ENCODE results near the gene STARD7.
A peak's percentile ranks its signal among the peaks of the same experiment; 100 is the strongest.

STARD7 gene

DNA sequence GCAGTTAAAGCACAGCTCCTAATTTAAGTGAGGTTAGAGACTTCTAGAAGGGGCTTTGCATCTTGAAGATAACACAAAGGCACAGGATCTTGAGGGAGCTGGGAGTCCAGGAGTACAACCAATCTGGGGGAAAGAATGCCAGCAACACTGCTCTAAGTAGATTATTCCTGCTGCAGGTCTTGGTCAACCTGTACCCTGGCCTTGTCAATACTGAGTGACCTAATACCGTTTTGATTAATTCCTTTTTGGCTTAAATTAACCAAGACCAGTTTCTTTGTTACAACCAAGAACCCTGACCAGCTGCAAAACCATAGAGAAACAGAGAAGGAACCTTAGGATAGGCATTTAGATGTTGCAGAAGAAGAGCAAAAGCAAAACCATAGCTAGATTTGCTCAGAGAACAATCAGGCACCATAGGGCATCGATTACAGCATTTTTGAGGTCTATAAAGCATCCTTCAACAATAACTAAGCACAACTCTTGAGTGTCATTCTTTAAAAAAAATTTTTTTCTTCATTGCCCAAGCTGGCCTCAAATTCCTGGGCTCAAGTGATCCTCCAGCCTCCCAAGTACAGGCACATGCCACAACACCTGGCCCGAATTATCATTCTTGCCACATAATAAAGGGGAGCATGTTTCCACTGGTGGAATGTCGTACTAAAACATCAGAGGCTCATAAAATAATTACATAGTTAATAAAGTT lies 6.3 kb downstream of the STARD7 start:
- H3K27ac ChIP-seq: no peak overlapping the region
- DNase-seq (ENCODE audit: low read depth, low spot score): no peak

DNA sequence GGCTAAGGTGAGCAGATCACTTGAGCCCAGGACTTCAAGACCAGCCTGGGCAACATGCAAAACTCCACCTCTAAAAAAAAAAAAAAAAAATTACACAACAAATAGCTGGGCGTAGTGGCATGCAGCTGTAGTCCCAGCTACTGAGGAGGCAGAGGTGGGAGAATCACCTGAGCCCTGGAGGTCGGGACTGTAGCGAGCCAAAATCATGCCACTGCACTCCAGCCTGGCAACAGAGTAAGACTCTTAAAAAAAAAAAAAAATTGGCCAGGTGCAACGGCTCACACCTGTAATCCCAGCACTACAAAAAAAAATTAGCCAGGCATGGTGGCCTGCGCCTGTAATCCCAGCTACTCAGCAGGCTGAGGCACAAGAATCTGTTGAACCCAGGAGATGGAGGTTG lies 7.3 kb downstream of the STARD7 start:
- DNase-seq (ENCODE audit: low read depth, low spot score): no peak

DNA sequence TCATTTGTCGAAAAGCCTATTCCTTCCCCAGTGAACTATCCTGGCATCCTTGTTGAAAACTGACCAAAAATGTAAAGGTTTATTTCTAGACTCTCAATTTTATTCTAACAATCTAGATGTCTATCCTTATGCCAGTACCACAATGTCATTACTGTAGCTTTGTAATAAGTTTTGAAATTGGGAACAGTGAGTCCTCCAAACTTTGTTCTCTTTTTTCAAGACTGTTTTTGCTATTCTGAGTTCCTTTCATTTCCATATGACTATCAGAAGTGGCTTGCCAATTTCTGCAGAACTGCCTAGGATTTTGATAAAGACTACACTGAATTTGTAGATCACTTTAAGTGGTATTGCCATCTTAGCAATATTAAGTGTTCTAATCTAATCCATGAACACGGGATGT lies 9.7 kb downstream of the STARD7 start:
- DNase-seq (ENCODE audit: low read depth, low spot score): no peak
- H3K27ac ChIP-seq: no peak overlapping the region

More for the DNA sequence above, 7.3 kb downstream of the STARD7 start:
- H3K27ac ChIP-seq: no peak overlapping the region

DNA sequence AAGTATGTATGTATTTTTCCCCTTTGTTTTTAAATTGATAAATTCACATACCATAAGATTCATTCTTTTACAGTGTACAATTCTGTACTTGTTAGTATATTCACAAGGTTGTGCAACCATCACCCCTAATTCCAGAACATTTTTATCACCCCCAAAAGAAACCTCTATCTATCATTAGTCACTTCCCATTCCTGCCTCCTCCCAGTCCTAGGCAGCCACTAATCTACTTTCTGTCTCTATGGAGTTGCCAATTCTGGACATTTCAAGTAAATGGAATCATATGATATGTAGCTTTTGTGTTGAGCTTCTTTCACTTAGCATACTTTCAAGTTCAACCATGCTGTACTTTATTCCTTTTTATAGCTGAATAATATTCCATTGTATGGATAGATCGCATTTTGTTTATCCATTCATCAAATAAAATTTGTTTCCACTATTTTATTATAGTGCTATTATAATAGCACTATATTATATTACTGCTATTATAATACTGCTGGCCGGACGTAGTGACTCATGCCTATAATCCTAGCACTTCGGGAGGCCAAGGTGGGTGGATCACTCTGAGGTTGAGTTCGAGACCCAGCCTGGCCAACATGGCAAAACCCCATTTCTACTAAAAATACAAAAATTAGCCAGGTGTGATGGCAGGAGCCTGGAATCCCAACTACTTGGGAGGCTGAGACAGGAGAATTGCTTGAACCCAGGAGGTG lies 10.9 kb downstream of the STARD7 start:
- peak overlapping the region; percentile 9 for H3K27ac ChIP-seq
- DNase-seq (ENCODE audit: low read depth, low spot score): no peak

DNA sequence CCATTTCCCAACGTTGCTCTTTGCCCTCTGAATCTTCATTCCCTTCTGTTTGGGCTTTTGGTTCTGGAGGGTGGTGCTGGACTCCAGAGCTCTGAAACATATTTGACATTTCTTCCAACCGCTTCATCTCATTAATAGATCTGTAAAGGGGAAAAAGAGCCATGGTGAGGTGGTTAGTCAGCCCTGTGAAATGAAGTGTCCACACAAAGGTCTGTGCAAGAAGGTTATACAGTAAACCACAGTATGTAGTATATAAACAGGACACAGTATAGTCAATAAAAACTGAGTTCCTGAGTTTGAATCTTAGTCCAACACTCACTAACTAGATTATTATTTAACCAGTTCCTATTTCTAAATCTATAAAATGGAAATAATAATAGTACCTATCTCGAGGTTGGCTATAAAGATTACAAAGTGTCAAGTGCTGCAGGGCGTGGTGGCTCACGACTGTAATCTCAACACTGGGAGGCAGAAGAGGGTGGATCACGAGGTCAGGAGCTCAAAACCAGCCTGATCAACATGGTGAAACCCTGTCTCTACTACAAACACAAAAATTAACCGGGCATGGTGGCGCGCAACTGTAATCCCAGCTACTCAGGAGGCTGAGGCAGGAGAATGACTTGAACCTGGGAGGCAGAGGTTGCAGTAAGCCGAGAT lies 13.1 kb downstream of the STARD7 start:
- DNase-seq (ENCODE audit: low read depth, low spot score): no peak
- H3K27ac ChIP-seq: no peak overlapping the region

DNA sequence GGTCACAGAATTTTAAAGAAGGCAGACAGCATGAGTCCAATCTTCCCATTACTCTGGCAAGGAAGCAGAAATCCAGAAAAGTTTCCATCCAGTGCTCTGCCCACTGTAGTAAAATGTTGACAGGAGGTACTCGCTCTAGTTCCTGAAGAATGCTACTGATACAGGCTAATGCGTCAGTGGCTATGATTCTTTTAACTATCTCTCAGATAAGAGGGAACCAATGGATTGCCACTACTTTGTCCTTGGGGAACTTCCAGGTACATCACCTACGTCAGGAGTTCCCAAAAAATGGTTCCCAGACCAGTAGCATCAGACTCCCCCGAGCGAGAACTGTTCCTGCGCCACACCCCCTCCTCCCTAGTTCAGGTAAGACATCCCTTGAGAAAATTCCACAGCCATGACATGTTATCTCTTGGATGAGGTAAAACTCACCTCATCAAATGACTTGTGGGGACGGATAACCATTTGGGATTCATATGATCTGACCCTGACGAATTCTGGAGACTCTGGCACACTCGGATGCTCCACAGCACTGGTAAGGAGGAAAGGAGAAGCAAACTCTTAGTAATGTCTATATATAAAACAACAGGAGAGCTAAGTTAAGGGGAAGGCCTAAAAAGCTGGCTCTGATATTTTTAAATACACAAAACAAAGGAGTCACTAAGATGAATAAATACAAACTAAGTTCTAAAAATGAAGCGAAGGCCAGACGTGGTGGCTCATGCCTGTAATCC lies 16.5 kb downstream of the STARD7 start:
- no peak overlapping the region for H3K27ac ChIP-seq
- no peak for DNase-seq (ENCODE audit: low read depth, low spot score)

DNA sequence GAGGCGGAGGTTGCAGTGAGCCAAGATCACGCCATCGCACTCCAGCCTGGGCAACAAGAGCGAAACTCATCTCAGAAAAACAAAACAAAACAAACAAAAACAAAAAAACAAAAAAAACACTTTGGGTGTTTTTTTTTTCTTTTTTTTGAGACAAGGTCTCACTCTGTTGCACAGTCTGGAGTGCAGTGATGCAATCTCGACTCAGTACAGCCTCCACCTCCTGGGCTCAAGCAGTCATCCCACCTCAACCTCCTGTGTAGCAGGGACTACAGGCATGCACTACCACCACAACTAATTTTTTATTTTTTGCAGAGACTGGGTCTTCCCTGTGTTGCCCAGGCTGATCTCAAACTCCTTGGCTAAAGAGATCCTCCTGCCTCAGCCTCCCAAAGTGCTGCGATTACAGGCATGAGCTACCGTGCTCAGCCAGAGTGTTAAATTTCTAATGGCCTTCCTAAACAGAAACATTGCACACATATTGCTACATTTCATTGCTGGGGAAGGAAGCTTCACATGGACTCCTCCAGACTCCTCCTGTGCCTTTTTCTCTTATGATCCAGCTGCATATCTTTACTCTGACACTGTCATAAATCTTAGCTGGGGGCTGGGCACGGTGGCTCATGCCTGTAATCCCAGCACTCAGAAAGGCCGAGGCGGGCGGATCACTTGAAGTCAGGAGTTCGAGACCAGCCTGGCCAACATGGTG lies 19.7 kb downstream of the STARD7 start:
- no peak for DNase-seq (ENCODE audit: low read depth, low spot score)
- H3K27ac ChIP-seq: no peak overlapping the region

DNA sequence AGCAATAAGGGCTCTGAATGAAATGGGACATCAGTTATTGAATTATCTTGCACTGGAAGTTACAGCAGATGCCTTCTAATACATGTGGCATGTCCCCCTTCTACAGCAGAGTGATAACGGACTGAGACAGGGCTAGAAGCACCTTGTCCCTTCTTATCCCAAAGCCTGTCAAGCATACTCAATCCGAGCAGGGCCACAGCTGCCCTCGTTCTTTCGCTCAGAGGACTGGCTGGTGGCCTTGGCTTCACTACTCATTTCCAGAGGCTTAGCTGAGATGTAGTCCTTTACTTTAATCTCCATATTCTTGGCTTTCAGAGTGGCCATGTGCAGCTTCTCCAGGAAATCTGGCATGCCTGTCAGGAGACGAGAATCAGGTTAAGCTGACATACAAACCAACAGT lies 22.1 kb downstream of the STARD7 start:
- no peak overlapping the region for H3K27ac ChIP-seq
- DNase-seq (ENCODE audit: low read depth, low spot score): no peak

DNA sequence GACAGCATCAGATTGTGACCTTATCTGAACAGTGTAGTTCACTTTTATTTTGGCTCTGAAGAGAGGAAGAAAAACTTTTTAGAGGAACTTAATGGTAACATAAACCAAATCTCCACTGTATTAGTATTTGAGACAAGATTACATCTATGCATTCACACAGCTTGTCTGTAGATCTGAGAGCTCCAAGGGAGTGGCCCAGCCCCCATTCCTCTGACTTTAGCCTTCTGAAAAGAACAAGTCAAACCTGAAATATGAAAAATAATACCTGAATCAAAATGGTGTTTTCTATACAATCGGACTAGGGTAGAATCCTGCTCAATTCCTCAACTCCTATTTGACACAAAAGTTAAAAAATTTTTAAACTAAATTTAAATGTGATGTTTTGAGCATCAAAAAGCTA lies 23.1 kb downstream of the STARD7 start:
- DNase-seq (ENCODE audit: low read depth, low spot score): no peak
- H3K27ac ChIP-seq: no peak overlapping the region

DNA sequence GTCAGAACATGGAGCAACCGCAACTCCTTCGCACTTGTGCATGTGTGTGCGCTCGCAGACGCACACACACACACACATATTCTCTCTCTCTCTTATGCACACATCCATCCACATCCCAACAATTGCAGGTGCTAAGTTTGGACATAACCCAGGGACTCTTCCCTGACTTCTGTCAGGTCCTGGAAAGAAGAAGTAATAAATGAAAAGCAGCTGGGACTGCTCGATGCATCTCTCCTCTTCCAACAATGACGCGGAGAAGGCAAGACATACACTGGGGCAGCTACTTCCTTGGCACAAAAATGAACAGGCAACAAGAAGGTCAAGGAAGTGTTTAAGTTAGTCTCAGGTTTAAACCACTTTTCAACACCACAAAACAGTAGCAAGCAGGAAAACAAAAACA lies 23.6 kb downstream of the STARD7 start:
- DNase-seq (ENCODE audit: low read depth, low spot score): no peak
- H3K27ac ChIP-seq: no peak overlapping the region

DNA sequence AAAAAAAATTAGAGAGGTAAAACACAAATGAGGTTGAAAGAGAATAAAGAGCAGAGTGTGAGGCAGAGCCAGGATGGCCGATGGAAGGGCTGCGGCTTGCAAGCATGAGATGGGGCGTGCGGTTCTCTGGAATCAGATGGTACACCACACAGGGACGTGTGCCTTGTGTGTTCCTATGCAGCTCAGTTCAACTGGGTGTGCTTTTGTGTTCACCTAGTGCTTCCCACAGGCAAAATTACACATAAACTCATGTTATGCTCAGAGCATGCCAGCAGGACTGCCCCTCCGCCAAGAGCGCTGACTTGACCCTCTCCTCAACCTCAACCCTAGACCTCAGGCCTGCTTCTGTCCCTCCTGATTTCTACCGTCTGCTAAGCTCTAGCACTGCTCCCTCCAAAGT lies 24.4 kb downstream of the STARD7 start:
- no peak for DNase-seq (ENCODE audit: low read depth, low spot score)
- no peak overlapping the region for H3K27ac ChIP-seq

DNA sequence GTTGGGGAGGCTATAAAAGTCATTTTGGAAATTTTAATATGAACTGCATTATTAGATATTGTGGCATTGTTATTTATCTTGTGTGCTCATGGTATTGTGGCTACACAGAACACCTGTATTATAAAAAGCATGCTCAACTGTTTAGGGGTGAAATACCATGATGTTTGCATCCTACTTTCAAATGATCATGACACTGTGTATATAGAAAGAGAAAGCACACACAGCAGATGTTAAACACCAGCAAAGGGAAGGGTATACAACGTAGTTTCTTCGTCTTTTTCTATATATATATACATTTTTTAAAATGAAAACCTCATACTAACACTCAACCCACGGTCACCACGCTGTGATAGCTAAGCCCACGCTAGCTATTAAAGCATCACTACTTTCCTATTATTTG lies 27.1 kb downstream of the STARD7 start:
- H3K27ac ChIP-seq: no peak overlapping the region
- DNase-seq (ENCODE audit: low read depth, low spot score): no peak

DNA sequence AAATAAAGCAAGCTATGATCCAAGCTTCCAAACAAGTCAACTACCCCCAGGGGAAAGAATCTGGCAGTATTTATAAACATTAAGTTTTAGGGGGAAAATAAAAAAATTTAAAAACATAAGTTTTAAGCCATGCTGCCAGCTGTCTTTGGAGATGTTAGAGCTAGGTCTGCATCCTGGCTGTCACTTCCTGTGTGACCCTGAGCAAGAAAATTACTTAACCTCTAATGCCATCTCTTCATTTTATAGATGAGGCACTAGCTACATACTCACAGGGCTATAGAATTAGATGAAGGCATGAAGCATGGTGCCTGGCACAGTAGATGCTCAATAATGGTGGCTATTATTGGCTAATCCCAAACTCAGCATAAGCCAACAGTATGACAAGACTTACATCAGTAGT lies 28.1 kb downstream of the STARD7 start:
- no peak overlapping the region for H3K27ac ChIP-seq
- no peak for DNase-seq (ENCODE audit: low read depth, low spot score)

DNA sequence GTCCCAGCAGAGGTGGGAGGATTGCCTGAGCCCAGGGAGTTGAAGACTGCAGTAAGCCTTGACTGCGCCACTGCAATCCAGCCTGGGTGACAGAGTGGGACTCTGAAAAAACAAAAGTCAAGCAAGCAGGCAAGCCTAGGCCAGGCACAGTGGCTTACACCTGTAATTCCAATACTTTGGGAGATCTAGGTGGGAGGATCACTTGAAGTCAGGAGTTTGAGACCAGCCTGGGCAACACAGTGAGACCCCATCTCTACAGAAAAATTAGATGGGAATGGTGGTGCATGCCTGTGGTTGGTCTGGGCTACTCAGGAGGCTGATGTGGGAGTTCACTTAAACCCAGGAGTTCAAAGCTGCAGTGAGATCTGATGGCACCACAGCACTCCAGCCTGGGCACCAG lies 28.6 kb downstream of the STARD7 start:
- no peak overlapping the region for H3K27ac ChIP-seq
- DNase-seq (ENCODE audit: low read depth, low spot score): no peak

DNA sequence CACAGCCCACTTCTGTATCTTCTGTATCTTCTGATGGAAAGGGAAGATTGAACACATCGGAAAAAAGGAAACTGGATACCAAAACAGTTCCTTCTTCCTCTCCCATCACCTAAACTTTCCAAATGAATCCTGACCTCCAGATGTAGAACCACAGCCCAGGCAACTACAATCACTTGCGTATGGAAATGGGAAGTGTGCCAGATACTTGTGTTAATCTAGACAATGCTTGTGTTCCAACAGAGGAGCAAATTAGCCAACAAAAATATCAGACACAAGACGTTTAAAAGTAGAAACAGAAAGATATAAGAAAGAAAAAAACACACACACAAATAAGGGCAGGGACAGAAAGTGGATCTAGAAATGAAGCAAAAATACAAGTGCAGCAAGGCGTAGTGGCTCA lies 32.0 kb downstream of the STARD7 start:
- no peak for DNase-seq (ENCODE audit: low read depth, low spot score)
- no peak overlapping the region for H3K27ac ChIP-seq

DNA sequence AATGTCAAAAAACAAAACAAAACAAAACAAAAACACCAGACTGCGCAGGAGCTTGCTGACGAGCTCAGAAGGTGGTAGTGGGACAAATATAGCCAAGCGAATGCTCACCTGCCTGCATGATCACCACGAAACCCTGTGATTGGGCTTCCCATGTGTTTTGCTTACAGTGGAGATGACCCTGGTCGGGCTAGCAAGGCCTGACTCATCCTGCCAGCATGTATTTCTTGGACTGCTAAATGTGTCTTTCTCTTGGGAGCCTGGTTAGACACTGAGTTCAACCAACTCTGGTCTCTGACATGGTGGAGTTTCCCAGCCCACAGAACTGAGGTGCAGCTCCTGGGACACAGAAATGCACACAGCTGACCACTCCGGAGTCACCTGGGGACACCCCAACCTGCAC lies 32.7 kb downstream of the STARD7 start:
- no peak overlapping the region for H3K27ac ChIP-seq
- no peak for DNase-seq (ENCODE audit: low read depth, low spot score)

DNA sequence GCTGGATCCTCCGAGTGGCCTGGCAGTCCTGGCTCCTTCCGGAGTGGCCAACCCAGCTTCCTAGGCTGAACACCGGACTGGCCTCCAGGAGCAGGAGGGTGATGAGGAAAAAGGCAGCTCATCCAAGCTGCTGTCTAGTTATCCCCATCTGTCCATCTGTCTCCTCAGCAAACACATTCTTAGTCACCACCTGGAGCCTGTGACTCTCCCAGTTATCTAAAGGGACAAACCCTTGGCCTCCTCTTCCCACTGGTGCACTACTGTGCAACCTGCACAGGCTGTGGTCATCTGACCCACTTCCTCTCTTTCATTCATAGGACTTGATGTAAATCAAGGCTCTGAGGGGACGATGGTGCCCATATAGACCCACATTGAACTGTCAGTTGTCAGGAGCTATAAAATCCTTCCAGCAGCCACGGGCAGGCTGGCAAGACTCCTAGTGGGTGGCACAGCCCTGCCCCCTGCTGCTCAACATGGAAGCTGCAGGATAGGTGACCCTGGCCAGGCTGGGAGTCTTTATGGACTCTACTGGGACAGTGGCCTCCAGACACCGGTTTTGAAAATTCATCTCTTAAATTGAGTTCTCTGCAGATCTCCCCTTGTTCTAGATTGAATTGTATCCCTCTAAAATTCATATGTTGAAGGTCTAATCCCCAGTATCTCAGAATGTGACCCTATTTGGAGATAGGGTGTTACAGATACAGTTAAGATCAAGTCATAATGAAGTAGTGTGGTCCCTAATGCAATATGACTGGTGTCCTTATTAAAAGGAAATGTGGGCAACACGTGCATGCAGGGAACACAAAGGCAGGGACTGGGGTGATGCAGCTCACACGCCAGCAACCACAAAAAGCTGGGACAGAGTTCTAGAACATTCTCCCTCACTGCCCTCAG lies 34.1 kb downstream of the STARD7 start:
- H3K27ac ChIP-seq: no peak overlapping the region
- DNase-seq (ENCODE audit: low read depth, low spot score): no peak

DNA sequence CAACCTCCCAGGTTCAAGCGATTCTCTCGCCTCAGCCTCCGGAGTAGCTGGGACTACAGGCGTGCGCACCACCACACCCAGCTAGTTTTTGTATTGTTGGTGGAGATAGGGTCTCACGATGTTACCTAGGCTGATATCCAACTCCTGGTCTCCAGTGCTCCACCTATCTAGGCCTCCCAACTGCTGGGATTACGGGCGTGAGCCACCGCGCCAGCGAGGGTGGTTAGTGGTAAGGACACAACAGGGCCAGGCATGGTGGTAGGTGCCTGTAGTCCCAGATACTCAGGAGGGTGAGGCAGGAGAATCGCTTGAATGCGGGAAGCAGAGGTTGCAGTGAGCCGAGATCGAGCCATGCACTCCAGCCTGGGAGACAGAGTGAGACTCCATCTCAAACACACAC lies 36.8 kb downstream of the STARD7 start:
- DNase-seq (ENCODE audit: low read depth, low spot score): no peak

DNA sequence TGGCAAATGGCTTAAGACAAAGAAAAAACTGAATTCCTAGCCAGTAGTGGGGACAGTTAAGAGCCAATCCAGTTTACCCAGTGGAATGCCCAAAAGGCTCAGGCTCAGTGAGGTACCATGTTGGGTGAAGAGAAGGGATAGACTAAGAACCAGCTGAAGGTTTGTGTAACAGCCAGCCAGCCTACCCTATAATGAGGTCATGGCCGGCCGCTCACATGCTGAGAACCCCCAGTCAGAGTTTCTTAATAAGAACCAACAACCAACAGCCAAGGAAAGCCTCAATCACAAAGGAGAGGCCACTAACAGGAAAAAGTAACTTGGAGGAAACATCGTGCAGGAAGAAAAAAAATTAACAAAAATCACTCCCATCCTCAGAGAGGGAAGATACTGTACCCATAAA lies 38.0 kb downstream of the STARD7 start:
- no peak overlapping the region for H3K27ac ChIP-seq
- DNase-seq (ENCODE audit: low read depth, low spot score): no peak

More for the DNA sequence above, 36.8 kb downstream of the STARD7 start:
- no peak overlapping the region for H3K27ac ChIP-seq
